GM20431 (cell line): Measurements from ENCODE around the gene DROSHA.

Experiments
- in situ Hi-C: fragments of 300-500 bp; cut with MseI, MboI; formaldehyde crosslinking; loops from one replicate; pipeline ENCODE4 v1.15.0; 2020; ENCODE audit warnings: low sequenced_read_pairs; ENCODE audit not compliant: unreplicated experiment

DROSHA gene

GRCh38 chr5:31393126-31393525 lies 138.8 kb downstream of the DROSHA start:
- in situ Hi-C loops: no loop called here

- in situ Hi-C loops: no loop called here
Measured at GRCh38 chr5:31392061-31392460, 139.8 kb downstream of the DROSHA start.

GRCh38 chr5:31390256-31390655 lies 141.6 kb downstream of the DROSHA start:
- in situ Hi-C loops: no loop called here

- in situ Hi-C loops: no loop called here
Measured at GRCh38 chr5:31385774-31386537, 145.9 kb downstream of the DROSHA start.

GRCh38 chr5:31383734-31384133 lies 148.2 kb downstream of the DROSHA start:
- in situ Hi-C loops: no loop called here

DNA sequence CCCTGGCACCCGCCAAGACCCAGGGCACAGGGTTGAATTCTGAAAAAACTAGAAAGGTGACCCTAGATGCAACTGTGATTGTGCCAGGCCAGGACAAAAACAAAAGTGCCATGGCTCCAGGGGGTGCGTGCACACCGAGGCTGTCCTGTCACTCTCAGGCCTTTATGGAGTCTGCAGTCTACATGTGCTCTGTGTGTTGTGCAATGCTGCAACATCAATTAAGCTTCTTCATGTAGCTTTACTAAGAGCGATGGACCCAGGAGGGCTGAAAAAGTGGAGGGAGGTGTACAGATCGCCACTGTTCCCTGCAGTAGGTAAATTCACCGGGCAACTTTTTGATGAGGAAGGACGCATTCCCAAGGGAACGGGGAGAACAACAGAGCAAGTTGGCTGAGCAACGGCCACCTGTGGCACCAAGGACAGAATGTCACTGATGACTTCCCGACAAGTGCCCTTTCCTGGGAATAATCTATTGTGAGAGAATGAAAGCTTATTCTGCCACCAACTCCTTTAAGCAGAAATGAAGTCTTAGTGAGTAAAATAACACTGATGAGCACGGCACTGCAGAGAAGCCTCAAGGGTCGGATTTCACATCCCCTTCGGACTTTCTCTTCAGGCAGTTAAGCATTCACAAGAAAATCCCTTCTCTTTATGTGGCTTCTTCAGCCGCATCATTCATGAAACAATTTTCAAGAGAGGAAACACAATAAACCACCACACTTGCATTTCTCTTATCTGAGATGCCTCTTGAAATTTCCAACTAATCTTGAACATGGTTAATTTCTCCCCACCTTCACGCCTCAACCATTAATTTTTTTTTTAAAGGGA lies 149.6 kb downstream of the DROSHA start:
- in situ Hi-C loops: no loop called here

- in situ Hi-C loops: no loop called here
Measured at GRCh38 chr5:31381299-31381698, 150.6 kb downstream of the DROSHA start.

- in situ Hi-C loops: no loop called here
Measured at GRCh38 chr5:31380049-31380448, 151.8 kb downstream of the DROSHA start.

- in situ Hi-C loops: no loop called here
Measured at GRCh38 chr5:31378838-31379237, 153.1 kb downstream of the DROSHA start.

- in situ Hi-C loops: no loop called here
Measured at GRCh38 chr5:31378136-31378535, 153.8 kb downstream of the DROSHA start.

DNA sequence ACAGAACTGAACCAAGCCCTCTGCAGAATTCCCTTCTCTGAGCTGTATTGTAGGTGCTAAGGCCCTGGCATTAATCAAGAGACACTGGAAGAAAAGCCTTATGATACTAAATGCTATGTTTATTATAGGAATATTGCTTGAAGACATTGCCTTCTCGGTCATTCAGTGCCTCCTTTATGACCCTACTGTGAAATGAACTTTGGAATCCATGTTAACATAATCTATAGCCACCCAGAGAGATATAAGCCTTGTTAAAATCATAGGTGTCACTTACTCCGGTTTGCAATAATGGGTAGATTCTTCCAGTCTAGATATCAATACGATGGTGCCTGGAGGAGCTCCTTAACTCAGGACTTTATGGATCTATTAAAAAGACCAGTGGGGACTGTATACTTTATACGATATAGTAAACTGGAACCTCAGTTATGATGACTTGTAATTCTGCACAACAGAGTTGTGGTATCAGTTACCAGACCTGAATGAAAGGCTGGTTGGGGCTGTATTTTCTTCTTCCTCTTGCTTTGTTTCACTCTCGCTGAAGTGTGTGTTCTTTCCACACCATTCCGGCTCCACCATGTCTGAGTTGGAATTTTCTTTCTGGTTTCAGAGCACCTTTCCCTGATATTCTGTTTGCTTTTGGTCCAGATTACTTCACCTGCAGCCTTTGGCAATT lies 154.5 kb downstream of the DROSHA start:
- in situ Hi-C loops: no loop called here

- in situ Hi-C loops: no loop called here
Measured at GRCh38 chr5:31375999-31376720, 155.7 kb downstream of the DROSHA start.

DNA sequence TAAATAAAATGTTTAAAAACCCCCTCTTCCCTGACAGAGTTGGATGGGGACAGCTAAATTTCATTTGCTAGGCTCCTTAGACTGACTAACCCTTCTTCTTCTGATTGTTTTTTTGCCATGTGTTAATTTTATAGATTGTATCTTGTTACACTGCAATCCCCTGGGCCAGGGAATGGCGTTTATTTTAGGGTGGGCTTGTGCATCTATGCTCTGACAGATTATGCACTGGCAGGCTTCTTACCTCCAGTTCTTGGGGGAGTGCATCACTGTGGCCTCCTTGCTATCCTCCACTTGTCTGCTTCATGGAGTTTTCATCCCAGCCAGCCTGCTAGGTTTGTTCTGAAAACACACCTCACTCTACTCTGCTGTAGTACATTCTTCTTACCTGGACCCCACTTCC lies 159.8 kb downstream of the DROSHA start:
- in situ Hi-C loops: no loop called here

- in situ Hi-C loops: no loop called here
Measured at GRCh38 chr5:31366941-31367340, 165.0 kb downstream of the DROSHA start.

- in situ Hi-C loops: no loop called here
Measured at GRCh38 chr5:31365776-31366175, 166.1 kb downstream of the DROSHA start.

- in situ Hi-C loops: no loop called here
Measured at GRCh38 chr5:31364881-31365636, 166.8 kb downstream of the DROSHA start.

DNA sequence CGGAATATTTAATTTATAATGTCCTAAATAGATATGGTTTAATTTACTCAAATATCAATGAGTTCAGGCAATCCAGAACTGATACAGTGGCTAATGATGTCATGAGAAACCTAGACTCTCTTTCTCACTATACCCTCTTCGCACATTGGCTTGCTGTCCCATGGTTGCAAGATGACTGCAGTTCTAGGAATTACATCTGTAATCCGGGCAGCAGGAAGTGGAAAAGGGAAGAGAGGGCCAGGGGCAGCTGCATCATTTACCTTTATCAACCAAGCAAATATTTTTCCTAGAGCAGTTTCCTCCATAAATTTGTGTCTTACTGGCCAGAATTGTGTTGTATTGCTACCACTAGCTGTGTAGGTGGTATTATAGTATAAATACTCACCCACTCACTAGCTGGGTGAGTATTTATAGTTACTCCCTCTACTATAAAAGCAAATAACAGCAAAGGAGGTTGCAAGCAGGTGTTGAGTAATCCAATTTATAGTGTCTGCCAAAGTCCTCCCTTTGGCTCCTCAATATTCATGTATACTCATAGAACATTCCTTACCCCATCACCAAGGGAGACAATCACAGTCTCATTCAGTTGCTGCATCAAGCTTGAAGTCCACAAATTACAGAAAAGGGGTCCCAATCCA lies 168.8 kb downstream of the DROSHA start:
- in situ Hi-C loops: no loop called here

DNA sequence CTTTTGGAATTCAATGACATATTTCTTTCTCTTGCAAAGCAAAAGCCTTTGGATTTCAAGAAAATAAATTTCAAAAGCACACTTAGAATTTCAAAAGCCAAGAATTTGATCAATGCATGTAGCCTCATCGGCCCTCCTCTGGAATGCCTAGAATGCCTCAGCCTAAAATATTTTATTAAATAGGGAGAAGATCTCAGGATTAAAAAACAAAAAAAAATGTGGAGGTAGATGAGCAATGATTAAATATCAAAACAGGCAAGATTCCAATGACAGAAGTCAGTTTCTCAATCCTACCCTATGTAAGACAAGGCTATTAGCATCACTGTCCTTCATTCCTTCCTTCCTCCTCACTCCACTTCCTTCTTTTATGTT lies 169.4 kb downstream of the DROSHA start:
- in situ Hi-C loops: no loop called here
